Right ventricle myocardium inferior (tissue), 1 donor: ENCODE results near the gene ABI3. TPM values are rescaled to one million over a fixed set of nuclear protein-coding genes. Genes with fewer than 3 reads are reported as not detected.
"Not testable (repeated sequence)": the region's sequence is repeated elsewhere in the genome, so short reads cannot be mapped to it uniquely, and the experiment has no call there.

Source experiments
- ATAC-seq: fragments of 200-7000 bp; cut with Tn5 transposase; one replicate; pipeline ENCODE4 v1.9.1; 2020; ENCODE audit warnings: mild to moderate bottlenecking, moderate library complexity
- DNase-seq: peaks from one replicate; pipeline ENCODE4 v3.0.0; 2021; ENCODE audit errors: missing footprints
- intact Hi-C: fragments of 100-400 bp; cut with DNase I; formaldehyde crosslinking; loops from one replicate; pipeline ENCODE4 v1.11.0; 2022
- total RNA-seq: library from RNA; stranded (reverse); fragmentation: NEBNext Ultra II Directional; extraction: Animal tissue kit (Norgen Biotek cat#: 25700); gene quantifications from one replicate; pipeline ENCODE4 v1.2.1, GENCODE V29; 2021
- donor health status: DM: no; HTN: yes; CAD: no; lungs with severe emphysema.

The ABI3 gene
- total RNA-seq, 1 donor from 2014 or later: 6.3 TPM

- no peak for ATAC-seq
- DNase-seq: no peak
- intact Hi-C loops: no loop called here
These were observed 25.4 kb downstream of the ABI3 start for GRCh38 chr17:49235896-49236295.

- intact Hi-C loops: no loop called here
- no peak for DNase-seq
- ATAC-seq: no peak
These were observed 29.5 kb downstream of the ABI3 start for GRCh38 chr17:49239963-49240362.

GRCh38 chr17:49240619-49241018, 30.1 kb downstream of the ABI3 start:
- DNase-seq (no peak), ATAC-seq (no peak)
- intact Hi-C loops: no loop called here

GRCh38 chr17:49241040-49241439, 30.5 kb downstream of the ABI3 start:
- intact Hi-C loops: no loop called here
- no peak for DNase-seq
- ATAC-seq: no peak

GRCh38 chr17:49241692-49242397, 31.3 kb downstream of the ABI3 start:
- intact Hi-C loops: no loop called here
- ATAC-seq (no peak), DNase-seq (no peak)

- DNase-seq (no peak), ATAC-seq (no peak)
- intact Hi-C loops: no loop called here
These were observed 32.3 kb downstream of the ABI3 start for GRCh38 chr17:49242813-49243212.

- ATAC-seq (no peak), DNase-seq (no peak)
- intact Hi-C loops: no loop called here
These were observed 34.3 kb downstream of the ABI3 start for GRCh38 chr17:49244839-49245238.

- intact Hi-C loops: no loop called here
- no peak for DNase-seq
- no peak for ATAC-seq
These were observed 37.4 kb downstream of the ABI3 start for GRCh38 chr17:49247944-49248343.

- intact Hi-C loops: no loop called here
- ATAC-seq: peak; percentile 67
- DNase-seq: no peak
These were observed 38.8 kb downstream of the ABI3 start for GRCh38 chr17:49249292-49249794.

GRCh38 chr17:49249890-49250522, 39.5 kb downstream of the ABI3 start:
- ATAC-seq (no peak), DNase-seq (no peak)
- intact Hi-C loops: no loop called here

- intact Hi-C loops: no loop called here
- ATAC-seq (no peak), DNase-seq (peak; percentile 75)
These were observed 41.7 kb downstream of the ABI3 start for GRCh38 chr17:49252148-49252695.

- intact Hi-C loops: no loop called here
These were observed 43.6 kb downstream of the ABI3 start for GRCh38 chr17:49254066-49254465.

GRCh38 chr17:49255125-49255524, 44.6 kb downstream of the ABI3 start:
- no peak for DNase-seq
- no peak for ATAC-seq
- intact Hi-C loops: no loop called here

More at GRCh38 chr17:49254066-49254465, 43.6 kb downstream of the ABI3 start:
- DNase-seq (no peak), ATAC-seq (no peak)

GRCh38 chr17:49258394-49258793, 47.9 kb downstream of the ABI3 start:
- DNase-seq (no peak), ATAC-seq (no peak)
- intact Hi-C loops: no loop called here

GRCh38 chr17:49259663-49260010, 49.1 kb downstream of the ABI3 start:
- intact Hi-C loops: no loop called here
- DNase-seq (no peak), ATAC-seq (no peak)

GRCh38 chr17:49260011-49260816, 49.7 kb downstream of the ABI3 start:
- peak; percentile 90 for DNase-seq
- intact Hi-C loops: no loop called here
- ATAC-seq: peak; percentile 71

- intact Hi-C loops: no loop called here
- ATAC-seq: no peak
- DNase-seq: no peak
These were observed 50.3 kb downstream of the ABI3 start for GRCh38 chr17:49260817-49261291.

GRCh38 chr17:49261540-49261939, 51.0 kb downstream of the ABI3 start:
- intact Hi-C loops, DNase-seq, ATAC-seq: not testable (repeated sequence)

GRCh38 chr17:49266233-49266632, 55.7 kb downstream of the ABI3 start:
- ATAC-seq (no peak), DNase-seq (no peak)
- intact Hi-C loops: no loop called here
